CD4-positive, alpha-beta T cell treated with Interleukin-6 for 4 hours (primary cell): ENCODE results near the gene TUSC7.

Experiments used
- DNase-seq: peaks from one replicate; pipeline ENCODE4 v3.0.0-alpha.2; 2020; ENCODE audit warnings: mixed read lengths

The TUSC7 gene

GRCh38 chr3:116709479-116709878, at the start of gene TUSC7:
Gene TUSC7 (plus strand): TSS chr3:116709779.
- no peak for DNase-seq

DNA sequence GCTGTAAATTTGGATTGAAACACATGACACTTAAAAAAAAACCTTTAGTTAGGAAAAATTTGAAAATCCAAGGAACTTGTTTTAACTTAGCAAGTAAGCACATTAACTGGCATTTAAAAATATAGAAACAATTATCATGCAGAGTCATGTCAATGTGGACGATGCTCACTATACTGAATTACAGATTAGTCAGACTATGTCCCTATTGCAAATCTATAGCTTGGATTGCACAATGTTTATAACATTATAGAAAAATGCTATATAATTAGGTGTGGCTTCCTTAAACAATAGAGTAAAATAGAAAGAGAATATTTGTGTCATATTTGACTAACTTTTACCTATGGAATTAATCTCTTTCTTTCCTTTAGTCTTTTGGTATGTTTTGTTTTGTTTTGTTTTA, 48.4 kb upstream of the TUSC7 start:
- DNase-seq, result no peak

- no peak for DNase-seq
Measured at GRCh38 chr3:116663161-116664110, 46.1 kb upstream of the TUSC7 start.

DNA sequence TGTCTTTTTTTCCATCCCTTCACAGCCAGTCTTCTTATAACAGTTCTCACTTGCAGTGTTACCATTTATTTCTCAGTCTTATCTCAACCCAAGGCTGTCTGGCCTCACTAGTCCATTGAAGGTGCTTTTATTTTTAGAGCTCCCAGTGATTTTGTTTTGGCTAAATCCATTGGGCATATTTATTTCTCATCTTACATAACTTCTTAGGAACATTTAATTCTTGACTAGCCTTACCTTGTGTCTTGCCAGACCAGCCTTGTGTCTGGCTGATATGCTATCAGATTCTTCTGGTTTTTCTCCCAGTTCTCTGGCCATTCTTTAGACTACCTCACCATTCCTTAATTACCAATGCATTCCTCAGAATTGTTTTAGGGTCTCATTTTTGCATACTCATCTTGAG, 42.3 kb upstream of the TUSC7 start:
- no peak for DNase-seq

- DNase-seq, result no peak
Measured at GRCh38 chr3:116667791-116668190, 41.8 kb upstream of the TUSC7 start.

DNA sequence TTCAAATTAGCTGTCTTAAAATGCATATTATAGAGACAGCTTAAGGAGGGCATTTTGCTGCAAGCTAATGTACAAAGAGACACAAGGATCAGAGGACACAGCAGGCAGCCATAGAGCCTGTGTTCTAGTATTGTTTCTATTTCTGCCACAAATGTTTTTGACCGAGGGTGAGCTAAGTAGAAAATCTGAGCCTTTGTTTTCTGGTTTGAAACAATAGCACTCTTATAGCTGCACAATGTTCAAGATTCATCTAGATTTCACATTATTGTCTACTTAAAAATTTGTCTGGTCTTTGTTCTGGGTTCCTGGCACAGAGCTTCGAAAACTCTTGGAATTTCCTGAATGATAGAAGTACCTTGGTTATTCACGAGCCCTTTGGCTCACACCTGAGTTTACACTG, 40.0 kb upstream of the TUSC7 start:
- DNase-seq, result no peak

DNA sequence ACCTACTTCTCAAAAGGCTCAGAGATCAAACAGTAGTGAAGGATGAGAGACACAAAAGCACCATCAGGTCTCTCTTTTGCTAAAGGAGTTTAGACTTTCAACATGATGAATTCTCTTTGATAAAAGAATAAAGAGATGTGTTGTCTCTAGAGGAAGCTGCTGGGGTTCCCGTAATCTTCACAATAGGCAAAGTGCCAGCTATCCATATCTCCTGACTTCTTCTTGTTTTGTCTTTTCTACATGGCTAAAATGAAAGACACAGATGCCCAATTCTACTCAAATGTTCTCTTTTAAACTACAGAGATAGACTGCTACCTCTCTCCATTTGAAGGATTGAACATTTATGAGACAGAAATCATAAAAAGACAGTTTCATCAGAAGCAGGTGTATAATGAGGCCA, 38.4 kb upstream of the TUSC7 start:
- no peak for DNase-seq

GRCh38 chr3:116678853-116679252, 30.7 kb upstream of the TUSC7 start:
- DNase-seq, result no peak

DNA sequence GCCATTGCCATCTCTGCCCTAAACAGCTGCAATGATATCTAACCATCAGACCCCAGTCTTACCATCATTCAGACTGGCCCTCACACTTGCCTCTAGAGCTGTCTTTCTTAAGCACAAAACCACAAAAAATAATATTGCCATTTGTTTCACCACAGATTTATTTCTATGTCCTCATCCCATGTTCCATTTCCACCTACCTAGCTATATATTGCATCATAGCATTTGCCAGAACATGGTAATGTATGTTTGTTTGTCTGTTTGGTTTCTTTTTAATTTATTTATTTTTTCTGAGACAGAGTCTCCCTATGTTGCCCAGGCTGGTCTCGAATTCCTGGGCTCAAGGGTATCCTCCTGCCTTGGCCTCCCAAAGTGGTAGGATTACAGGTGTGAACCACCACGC, 18.5 kb upstream of the TUSC7 start:
- DNase-seq, result no peak

GRCh38 chr3:116701070-116701469, 8.5 kb upstream of the TUSC7 start:
- no peak for DNase-seq

DNA sequence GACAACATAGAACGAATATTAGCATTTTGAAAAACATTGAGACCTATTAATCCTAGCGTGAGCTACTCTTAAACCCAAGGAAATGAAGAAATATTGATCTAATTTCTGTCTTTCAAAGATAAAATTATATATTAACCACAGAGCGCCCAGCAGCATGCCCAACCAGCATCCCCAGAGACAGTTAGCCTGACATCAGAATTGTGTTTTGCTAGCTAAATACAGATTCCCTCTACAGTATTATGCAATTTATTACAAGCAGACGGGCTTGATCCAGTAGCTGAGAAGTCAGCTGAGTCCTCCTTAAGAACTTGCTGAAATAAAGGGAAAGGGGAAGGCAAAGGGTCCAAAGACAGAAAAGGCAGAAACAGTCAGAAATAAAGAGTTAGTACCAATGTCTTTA, 7.2 kb upstream of the TUSC7 start:
- no peak for DNase-seq

- DNase-seq, result no peak
Measured at GRCh38 chr3:116707531-116707930, 2.0 kb upstream of the TUSC7 start.

GRCh38 chr3:116716490-116716889, 6.9 kb downstream of the TUSC7 start:
- no peak for DNase-seq

DNA sequence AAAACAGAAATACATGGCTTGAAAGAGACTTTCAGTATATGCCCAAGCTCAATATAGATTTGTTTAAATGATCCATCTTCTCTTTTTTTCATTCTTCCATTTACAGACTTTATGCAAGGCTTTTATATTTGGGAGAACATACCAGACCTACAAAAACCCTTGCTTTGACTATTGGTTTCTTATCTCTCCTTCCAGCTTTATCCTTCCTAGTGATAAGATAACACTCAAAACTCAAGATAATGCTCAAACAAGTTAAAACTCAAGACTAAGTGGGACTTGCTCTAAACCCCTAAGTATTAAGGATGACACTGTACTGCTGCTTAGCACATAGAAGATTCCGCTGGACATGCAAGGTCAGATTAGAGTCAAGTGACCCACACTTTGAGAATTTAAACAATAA, 8.0 kb downstream of the TUSC7 start:
- no peak for DNase-seq

- no peak for DNase-seq
Measured at GRCh38 chr3:116728454-116728853, 18.9 kb downstream of the TUSC7 start.

- no peak for DNase-seq
Measured at GRCh38 chr3:116734243-116734642, 24.7 kb downstream of the TUSC7 start.

DNA sequence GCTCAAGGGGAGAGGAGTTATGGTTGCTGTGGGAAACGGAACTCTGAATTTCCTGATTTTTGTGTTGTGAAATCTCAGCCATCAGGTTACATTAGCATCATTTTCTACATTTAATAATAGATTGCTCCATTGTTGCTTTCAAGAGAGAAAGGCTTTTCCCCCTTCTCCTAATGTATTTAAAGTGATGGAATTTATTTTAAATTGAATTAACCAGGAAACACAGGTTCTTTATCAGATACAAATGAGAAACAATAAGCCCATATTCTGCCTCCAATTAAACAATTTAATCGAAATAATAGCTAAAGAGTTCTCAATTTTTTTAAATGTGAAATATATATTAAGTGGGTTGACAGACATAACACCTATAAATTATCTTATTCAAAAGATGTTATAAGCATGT, 30.1 kb downstream of the TUSC7 start:
- no peak for DNase-seq

GRCh38 chr3:116740293-116740692, 30.7 kb downstream of the TUSC7 start:
- no peak for DNase-seq

- DNase-seq, result no peak
Measured at GRCh38 chr3:116741467-116741866, 31.9 kb downstream of the TUSC7 start.

DNA sequence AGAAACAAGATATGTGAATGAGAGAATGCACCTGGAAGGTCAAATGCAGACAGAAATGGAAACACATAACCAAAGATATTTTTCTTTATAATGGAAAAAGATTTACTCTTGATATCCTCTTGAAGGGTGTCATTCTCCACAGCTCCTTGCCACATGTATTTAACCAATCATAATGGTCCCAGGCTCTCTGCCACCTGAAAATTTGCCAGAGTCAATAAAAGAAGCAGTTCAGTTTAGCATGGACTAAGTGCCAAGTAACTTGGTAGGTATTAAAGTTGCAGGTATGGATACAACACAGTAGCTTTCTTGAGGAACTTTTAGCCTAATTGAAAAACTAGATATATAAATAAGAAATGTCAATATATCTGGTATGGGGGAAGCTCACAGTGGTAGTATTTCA, 33.5 kb downstream of the TUSC7 start:
- no peak for DNase-seq

GRCh38 chr3:116749388-116749787, 39.8 kb downstream of the TUSC7 start:
- no peak for DNase-seq

DNA sequence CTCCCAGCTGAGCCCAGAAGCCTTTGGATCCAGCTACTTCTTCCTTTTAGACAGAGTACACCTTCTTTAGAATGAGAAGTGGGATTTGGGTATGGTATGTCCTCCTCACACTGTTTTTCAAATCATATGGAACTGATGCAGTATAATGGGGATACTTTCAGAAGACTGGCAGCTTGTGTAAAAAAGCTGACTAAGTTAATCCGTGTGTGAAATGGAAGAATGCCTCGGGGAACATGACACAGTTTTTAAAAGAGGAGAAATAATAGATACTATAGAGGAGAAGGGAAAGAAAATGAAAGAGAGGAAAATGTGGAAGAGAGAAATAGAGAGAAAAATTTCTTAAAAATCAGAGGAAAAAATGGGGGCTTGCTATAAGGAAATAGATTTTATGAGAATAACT, 47.7 kb downstream of the TUSC7 start:
- DNase-seq, result no peak

GRCh38 chr3:116759316-116759715, 49.7 kb downstream of the TUSC7 start:
- no peak for DNase-seq
